Ovary (tissue), 9 donors: ENCODE measurements around the gene ADGRG1. TPM values are rescaled to one million over a fixed set of nuclear protein-coding genes. Genes with fewer than 3 reads are reported as not detected.

ENCODE experiments used
- DNase-seq, 5 donors: peaks; one replicate each; pipeline ENCODE4 v3.0.0-alpha.2; 2019 to 2020
- H3K27ac ChIP-seq, 2 donors: fragments of 200-600 bp; one replicate each; pipeline versions ENCODE4 v1.5.1 to v1.8.0; 2019 to 2022
- H3K27me3 ChIP-seq: fragments of 200-600 bp; one replicate; pipeline ENCODE4 v1.8.0; 2022
- H3K36me3 ChIP-seq: fragments of 200-600 bp; sonication (generic); one replicate; pipeline ENCODE4 v1.5.1; 2019
- H3K4me1 ChIP-seq: one replicate; pipeline ENCODE4 v1.8.1; 2013; ENCODE audit warnings: mild to moderate bottlenecking, moderate library complexity; ENCODE audit not compliant: insufficient read depth
- H3K4me3 ChIP-seq: fragments of 200-600 bp; sonication (generic); one replicate; pipeline ENCODE4 v1.5.1; 2017
- H3K9me3 ChIP-seq, 2 donors: fragments of 200-600 bp in 1 of 2; sonication (generic) in 1 of 2; one replicate each; pipeline versions ENCODE4 v1.5.1 to v1.8.1; 2013 to 2019; ENCODE audit warnings: mild to moderate bottlenecking in 1 of 2, moderate library complexity in 1 of 2
- CTCF ChIP-seq, 3 donors: fragments of 450-650 bp in 2 of 3; fragments of 200-600 bp in 1 of 3; IDR thresholded peaks; one replicate each; pipeline versions ENCODE4 v1.5.1 to v1.8.0; 2016 to 2022; ENCODE audit warnings: antibody characterized with exemption in 3 of 3, mild to moderate bottlenecking in 1 of 3
- EP300 ChIP-seq: sonication (generic); formaldehyde crosslinking; IDR thresholded peaks from one replicate; pipeline ENCODE4 v1.6.1; 2017; ENCODE audit warnings: antibody characterized with exemption
- POLR2A ChIP-seq: fragments of 450-650 bp; IDR thresholded peaks from one replicate; pipeline ENCODE4 v1.6.1; 2017; ENCODE audit warnings: antibody characterized with exemption, mild to moderate bottlenecking, moderate library complexity
- WGBS, 3 donors: extraction: QIAGEN DNeasy Blood & Tissue Kit in 1 of 3; methylation state at CpG; one replicate each; pipeline versions ENCODE4 v1.1.5 to v1.1.7; 2013 to 2017; 5-methylcytosine and 5-hydroxymethylcytosine counted together
- intact Hi-C, 4 donors: fragments of 100-400 bp; cut with DNase I; formaldehyde crosslinking; loops; one replicate each; pipeline versions ENCODE4 v1.11.0 to v1.15.1; 2022 to 2023
- polyA plus RNA-seq, 2 donors: library from polyadenylated mRNA; stranded (reverse); fragments of 200-250 nt in 1 of 2; fragments of 350-450 nt in 1 of 2; fragmentation: Illumina TruSeq in 1 of 2; extraction: RNeasy Lipid Tissue Mini Kit (QIAGEN cat#74804) in 1 of 2; gene quantifications; one replicate each; pipeline ENCODE4 v1.2.3, GENCODE V29; 2013 to 2014
- total RNA-seq, 7 donors: library from RNA; depleted of rRNA in 2 of 7; stranded (reverse); fragments of >200 nt in 2 of 7; fragmentation: NEBNext Ultra II Directional in 3 of 7; extraction: Animal tissue kit (Norgen Biotek cat#: 25700) in 3 of 7; gene quantifications; one replicate each; pipeline versions ENCODE4 v1.1.0 to v1.2.4, GENCODE V29; 2016 to 2023
- donor health status: DM: no; HTN: no; CAD: no; lungs with moderate emphysema.
- donor health status: DM: no; HTN: no; CAD: no.
- donor health status: Bipolar disorder and iron deficiency.
- donor health status: DM: yes; HTN: yes; CAD: no.
- donor health status: DM: no; HTN: no; CAD: no.
- donor health status: DM: yes; HTN: yes; CAD: no.

Gene ADGRG1
- total and polyA plus RNA-seq, 9 donors = 6.2 to 54.0 (median 9.1) TPM

- H3K27me3 ChIP-seq = no peaks in the 10 kb centered on the region
- DNase-seq = no peak
- H3K9me3 ChIP-seq = no peaks in the 10 kb centered on the region
- intact Hi-C loops = no loop called here
- no peaks in the 10 kb centered on the region for H3K36me3 ChIP-seq
- H3K4me3 ChIP-seq = no peak overlapping the region
- 71 to 77% (median 73%) methylated on average over 16 of the region's 16 CpGs for WGBS, 3 donors
- peaks cover 1% of the 10 kb centered on the region for H3K4me1 ChIP-seq
- TF ChIP-seq POLR2A = no peak
- no peak overlapping the region for H3K27ac ChIP-seq
Measured at GRCh38 chr16:57698812-57699405, 70.5 kb downstream of the ADGRG1 start.

- intact Hi-C loops = no loop called here
- no peak for DNase-seq
- no peaks in the 10 kb centered on the region for H3K9me3 ChIP-seq
- peaks cover 1% of the 10 kb centered on the region for H3K4me1 ChIP-seq
- H3K27me3 ChIP-seq = no peaks in the 10 kb centered on the region
- no peaks in the 10 kb centered on the region for H3K36me3 ChIP-seq
- WGBS, 3 donors = 68 to 74% (median 72%) methylated on average over 3 of the region's 3 CpGs
- no peak overlapping the region for H3K4me3 ChIP-seq
- no peak overlapping the region for H3K27ac ChIP-seq
- no peak for TF ChIP-seq POLR2A
- TF ChIP-seq EP300 = no peak
- TF ChIP-seq CTCF (IDR thresholded peaks at IDR 0.05) = no peak
Measured at GRCh38 chr16:57699481-57699880, 71.1 kb downstream of the ADGRG1 start.

GRCh38 chr16:57699899-57700298 is 71.5 kb downstream of the ADGRG1 start:
- intact Hi-C loops = no loop called here
- Histone ChIP-seq H3K36me3 (no peaks in the 10 kb centered on the region), H3K9me3 (no peaks in the 10 kb centered on the region), H3K4me3 (no peak overlapping the region), H3K27me3 (no peaks in the 10 kb centered on the region), H3K27ac (no peak overlapping the region), H3K4me1 (no peaks in the 10 kb centered on the region)
- no peak for DNase-seq
- WGBS, 3 donors = 91 to 93% (median 92%) methylated on average over 7 of the region's 7 CpGs
- TF ChIP-seq EP300 = no peak
- TF ChIP-seq POLR2A = no peak
- TF ChIP-seq CTCF (IDR thresholded peaks at IDR 0.05) = no peak

- Histone ChIP-seq H3K27me3 (no peaks in the 10 kb centered on the region), H3K4me1 (no peaks in the 10 kb centered on the region), H3K9me3 (no peaks in the 10 kb centered on the region), H3K36me3 (no peaks in the 10 kb centered on the region), H3K4me3 (no peak overlapping the region), H3K27ac (no peak overlapping the region)
- intact Hi-C loops = no loop called here
- no peak for TF ChIP-seq EP300
- TF ChIP-seq POLR2A = no peak
- TF ChIP-seq CTCF (IDR thresholded peaks at IDR 0.05) = no peak
- WGBS, 3 donors = 59 to 68% (median 62%) methylated on average over 10 of the region's 10 CpGs
- DNase-seq = no peak
Measured at GRCh38 chr16:57700781-57701551, 72.5 kb downstream of the ADGRG1 start.
